Stimulated activated CD8-positive, alpha-beta memory T cell treated with anti-CD3 and anti-CD28 coated beads, Interleukin-4, amount 100 ng/mL, for 4 hours (primary cell): ENCODE data around the gene RPS2.

Source experiments
- DNase-seq, 2 donors: peaks; one replicate each; pipeline ENCODE4 v3.0.0-alpha.2; 2020; ENCODE audit warnings: low read depth in 2 of 2, low spot score in 1 of 2

Gene RPS2

GRCh38 chr16:1999866-2000514 is 35.4 kb upstream of the RPS2 start:
- DNase-seq = no peak

GRCh38 chr16:1998852-1999801 is 34.5 kb upstream of the RPS2 start:
- DNase-seq = no peak

DNA sequence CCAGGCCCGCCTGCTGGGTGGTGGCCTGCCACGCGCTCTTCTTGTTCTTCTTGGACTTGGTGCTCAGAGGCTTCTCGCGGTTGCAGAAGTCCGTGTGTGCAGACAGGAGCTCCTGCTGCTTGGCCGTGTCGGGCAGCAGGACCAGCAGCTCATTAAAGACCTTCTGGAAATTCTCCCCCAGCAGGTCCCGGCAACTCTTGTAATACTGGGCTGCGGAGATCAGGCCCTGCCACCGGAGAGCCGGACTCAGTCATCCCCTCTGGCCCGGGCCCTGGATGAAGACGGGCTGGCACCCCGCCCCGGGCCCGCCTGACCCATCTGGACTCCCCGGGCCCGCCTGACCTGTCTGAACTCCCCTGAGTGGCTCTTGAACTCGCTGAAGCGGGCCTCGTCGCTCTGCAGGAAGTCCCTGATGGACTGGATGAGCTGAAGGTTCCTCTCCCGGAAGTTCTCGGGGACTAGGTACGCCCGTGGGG is 33.8 kb upstream of the RPS2 start:
- DNase-seq = no peak

- no peak for DNase-seq
These were observed 33.1 kb upstream of the RPS2 start for GRCh38 chr16:1997494-1998359.

DNA sequence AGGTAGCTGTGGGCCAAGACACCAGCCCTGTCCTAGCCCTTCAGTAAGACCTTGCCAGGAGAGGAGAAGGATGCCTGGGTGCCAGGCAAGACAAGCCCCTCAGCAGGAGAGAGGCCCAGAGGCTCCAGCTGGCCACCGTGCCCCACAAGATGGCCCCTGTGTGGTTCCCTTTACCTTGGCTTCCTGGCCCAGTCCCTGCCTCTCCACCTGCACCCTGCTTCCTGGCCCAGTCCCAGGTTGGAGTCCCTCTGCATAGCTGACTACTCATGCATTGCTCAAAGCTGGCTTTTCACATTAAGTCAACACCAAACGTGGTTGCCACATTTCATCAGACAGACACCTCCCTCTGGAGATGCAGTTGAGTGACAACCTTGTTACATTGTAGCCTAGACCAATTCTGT is 29.1 kb upstream of the RPS2 start:
- no peak for DNase-seq

DNA sequence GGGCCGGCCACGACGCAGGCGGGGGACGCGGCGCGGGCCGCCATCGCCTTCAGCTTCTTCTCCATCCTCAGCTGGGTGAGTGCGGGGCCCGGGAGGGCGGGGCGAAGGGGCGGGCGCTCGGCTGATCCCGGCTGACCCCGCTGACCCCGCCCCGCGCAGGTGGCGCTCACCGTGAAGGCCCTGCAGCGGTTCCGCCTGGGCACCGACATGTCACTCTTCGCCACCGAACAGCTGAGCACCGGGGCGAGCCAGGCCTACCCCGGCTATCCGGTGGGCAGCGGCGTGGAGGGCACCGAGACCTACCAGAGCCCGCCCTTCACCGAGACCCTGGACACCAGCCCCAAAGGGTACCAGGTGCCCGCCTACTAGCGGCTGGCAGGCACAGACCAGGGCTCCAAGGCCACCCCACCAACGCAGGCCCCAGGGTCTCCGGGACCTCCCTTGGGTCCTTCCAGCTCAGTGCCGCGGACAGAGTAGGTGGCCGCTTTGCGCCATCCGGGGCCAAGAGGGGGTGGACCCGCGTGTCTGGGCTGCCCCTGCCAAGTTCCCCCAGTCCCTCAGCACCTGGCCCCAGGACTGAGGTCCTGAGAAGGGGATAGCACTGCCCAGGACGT is 28.2 kb upstream of the RPS2 start:
- DNase-seq = no peak

DNA sequence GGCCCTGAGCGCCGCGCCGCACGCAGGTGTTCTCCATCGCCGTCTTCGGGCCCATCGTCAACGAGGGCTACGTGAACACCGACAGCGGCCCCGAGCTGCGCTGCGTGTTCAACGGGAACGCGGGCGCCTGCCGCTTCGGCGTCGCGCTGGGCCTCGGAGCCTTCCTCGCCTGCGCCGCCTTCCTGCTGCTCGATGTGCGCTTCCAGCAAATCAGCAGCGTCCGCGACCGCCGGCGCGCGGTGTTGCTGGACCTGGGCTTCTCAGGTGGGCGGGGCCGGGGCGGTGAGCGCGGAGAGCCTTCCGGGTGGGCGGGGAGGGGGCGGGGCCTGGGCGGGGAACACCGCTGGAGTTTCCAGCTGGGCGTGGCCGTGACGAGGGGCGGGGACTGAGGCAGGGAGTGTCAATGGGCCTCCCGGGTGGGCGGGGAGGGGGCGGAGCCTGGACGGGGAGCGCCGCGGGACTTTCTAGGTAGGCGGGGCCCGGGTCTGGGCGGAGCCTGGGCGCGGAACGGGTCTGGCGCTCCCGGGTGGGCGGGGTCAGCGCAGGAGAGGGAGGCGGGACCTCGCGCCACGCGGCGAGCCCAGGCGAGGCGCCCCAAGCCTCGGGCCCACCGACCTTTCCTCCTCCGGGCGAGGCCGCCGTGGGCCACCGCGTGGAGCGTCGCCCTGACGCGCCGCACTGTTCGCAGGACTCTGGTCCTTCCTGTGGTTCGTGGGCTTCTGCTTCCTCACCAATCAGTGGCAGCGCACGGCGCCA is 27.5 kb upstream of the RPS2 start:
- peak; percentile 96 to 97 for DNase-seq

GRCh38 chr16:1991588-1991947 is 26.9 kb upstream of the RPS2 start:
- DNase-seq = no peak

DNA sequence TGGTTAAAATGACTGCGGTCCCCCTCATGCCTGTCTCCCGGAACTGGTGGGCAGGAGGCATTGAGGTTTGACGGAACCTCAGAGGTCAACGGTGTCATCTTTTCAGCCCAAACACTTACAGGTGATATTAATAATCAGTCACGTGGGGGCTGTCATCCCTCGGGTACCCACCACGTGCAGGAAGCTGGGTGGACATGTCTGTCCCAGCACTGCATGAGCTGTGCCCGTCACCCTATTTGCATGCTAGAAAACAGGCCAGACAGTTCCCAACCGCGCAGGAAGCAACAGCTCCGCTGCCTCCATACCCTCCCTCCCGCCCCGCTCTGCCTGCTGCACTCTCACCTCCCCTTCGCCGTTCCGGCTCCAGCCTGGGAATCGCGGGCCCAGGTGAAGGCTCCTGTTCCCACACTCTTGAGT is 26.5 kb upstream of the RPS2 start:
- DNase-seq = peak in 1 of 2 donors; percentile 28

DNA sequence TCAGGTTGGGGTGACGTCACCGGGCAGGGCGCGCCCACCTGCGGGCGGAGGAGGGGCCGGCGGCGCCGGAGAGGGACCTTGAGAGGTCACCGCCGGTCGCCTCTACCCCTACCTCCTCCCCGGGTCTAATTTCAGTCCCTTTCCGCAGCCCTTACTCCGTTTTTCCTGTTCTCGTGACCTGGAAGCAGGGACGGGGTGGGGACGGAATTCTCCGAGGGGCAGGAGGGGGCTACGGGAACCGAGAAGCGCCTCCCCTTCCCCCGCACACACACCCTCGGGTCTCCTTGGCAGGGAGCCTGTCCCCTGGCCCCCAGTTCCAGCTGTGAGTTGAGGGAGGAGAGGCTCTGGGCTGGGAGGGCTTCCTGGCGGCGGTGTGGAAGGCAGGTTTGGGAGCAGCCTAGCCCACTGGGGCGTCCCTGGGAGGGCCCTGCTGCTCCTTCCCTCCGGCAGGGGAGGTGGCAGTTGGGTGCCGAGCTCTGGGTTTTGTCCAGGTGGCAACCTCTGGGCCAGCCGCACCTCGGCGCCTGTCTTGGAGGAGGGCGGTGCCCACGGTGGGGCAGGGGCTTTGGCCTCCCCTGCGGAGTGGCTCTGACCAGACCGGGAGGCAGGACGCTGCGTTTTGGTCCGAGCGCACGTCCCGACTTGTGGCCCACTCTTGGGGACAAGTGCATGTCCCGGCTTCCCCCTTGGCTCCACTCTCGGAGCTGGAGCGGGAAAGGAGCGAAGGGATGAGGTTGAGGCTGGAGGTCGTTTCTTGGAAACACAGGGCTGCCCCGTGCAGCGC is 25.9 kb upstream of the RPS2 start:
- DNase-seq = no peak

DNA sequence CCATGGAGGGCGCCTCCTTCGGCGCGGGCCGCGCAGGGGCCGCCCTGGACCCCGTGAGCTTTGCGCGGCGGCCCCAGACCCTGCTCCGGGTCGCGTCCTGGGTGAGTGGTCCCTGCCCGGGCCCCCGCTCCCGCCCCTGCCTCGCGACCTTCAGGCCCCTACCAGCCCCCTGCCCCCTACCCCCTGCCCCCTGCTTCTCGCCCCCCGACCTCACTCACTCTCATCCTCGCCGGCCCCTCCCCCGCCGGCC is 25.4 kb upstream of the RPS2 start:
- DNase-seq = no peak

- no peak for DNase-seq
These were observed 24.8 kb upstream of the RPS2 start, which contains the start of gene SYNGR3 for GRCh38 chr16:1989209-1990100. SYNGR3 (plus strand) TSS chr16:1989970; CDS start chr16:1990103, 133 bp downstream.

GRCh38 chr16:1987198-1987597 is 22.6 kb upstream of the RPS2 start:
- DNase-seq = no peak

- DNase-seq = no peak
These were observed 21.0 kb upstream of the RPS2 start for GRCh38 chr16:1985466-1986150.

DNA sequence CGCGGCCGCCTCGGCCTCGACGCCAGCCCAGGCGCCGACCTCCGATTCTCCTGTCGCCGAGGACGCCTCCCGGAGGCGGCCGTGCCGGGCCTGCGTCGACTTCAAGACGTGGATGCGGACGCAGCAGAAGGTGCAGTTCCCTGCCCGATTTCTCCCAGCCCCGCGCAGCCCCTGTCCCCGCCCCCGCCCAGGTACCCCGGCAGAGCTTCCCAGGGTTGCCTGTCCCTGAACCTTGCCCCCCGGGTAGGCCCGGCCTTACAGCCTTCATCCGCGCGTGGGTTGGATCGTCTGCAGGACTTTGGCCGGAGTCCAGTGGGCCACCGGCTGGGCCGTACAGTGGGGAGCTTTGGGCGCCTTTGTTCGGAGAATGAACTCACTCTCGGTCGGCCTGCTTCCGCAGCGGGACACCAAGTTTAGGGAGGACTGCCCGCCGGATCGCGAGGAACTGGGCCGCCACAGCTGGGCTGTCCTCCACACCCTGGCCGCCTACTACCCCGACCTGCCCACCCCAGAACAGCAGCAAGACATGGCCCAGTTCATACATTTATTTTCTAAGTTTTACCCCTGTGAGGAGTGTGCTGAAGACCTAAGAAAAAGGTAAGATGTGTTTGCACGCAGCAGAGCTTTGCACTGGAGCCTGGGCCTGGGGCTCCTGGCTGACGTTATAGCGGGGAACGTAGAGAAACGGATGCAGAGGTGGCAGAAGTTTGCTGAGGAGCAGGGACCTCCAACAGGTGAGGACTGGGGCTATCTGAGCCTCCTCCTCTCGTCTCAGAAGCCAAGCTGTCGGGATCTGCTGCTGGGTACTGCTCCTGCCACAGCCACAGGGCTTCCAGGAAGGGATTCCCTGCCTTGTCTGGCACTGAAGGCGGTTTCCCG is 20.0 kb upstream of the RPS2 start:
- no peak for DNase-seq

DNA sequence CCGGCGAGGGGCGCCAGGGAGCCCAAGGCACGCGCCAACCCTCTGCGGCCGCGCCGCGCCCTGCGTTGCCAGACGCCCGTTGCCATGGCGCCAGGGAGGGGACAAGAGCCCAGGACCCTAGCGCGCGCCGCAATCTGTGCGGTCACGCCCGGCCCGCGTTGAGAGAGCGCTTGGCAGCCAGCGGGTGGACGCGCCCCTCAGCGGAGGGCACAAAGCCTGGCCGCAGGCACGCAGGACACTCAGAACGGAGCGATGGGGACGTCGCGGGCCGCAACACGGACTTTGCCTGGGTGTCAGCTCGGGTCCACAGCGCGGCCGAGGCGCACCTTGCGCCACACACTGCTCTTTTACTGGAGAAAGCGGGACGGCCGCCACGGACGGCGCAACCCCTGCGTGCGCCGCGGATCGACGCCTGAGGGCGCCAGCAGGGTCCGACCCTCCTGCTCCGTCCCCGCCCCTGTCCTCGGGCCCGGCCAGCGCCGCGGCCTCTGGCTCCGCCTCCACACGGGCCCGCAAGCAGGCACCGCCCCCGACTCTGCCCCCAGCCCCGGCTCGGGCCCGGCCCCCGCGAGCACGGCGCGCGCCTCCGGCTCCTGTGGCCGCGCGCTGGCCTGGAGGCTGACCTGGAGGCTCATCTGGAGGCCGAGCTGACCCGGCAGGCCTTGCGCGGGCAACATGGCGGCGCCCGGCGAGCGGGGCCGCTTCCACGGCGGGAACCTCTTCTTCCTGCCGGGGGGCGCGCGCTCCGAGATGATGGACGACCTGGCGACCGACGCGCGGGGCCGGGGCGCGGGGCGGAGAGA is 19.1 kb upstream of the RPS2 start, which contains the start of gene GFER:
Gene GFER (plus strand): TSS at position 650 of the 803 bp plus-strand sequence. CDS start 26 bp downstream, at position 676.
- DNase-seq = no peak
